Left ventricle myocardium superior (tissue), 1 donor: Measurements from ENCODE around the gene SRSF8. TPM values are rescaled to one million over a fixed set of nuclear protein-coding genes. Genes with fewer than 3 reads are reported as not detected.
A peak's percentile ranks its signal among the peaks of the same experiment; 100 is the strongest.

Experiments
- ATAC-seq: fragments of 200-7000 bp; cut with Tn5 transposase; one replicate; pipeline ENCODE4 v1.9.1; 2020; ENCODE audit warnings: mild to moderate bottlenecking, moderate library complexity
- DNase-seq: peaks from one replicate; pipeline ENCODE4 v3.0.0-alpha.2; 2020
- intact Hi-C: fragments of 100-400 bp; cut with micrococcal nuclease; formaldehyde crosslinking; loops from one replicate; pipeline ENCODE4 v1.11.0; 2022
- total RNA-seq: library from RNA; stranded (reverse); fragmentation: NEBNext Ultra II Directional; extraction: Animal tissue kit (Norgen Biotek cat#: 25700); gene quantifications from one replicate; pipeline ENCODE4 v1.2.1, GENCODE V29; 2021
- donor health status: DM: no; HTN: yes; CAD: no; lungs with severe emphysema.

SRSF8 gene
- total RNA-seq, 1 donor from 2014 or later, result 24.9 TPM

DNA sequence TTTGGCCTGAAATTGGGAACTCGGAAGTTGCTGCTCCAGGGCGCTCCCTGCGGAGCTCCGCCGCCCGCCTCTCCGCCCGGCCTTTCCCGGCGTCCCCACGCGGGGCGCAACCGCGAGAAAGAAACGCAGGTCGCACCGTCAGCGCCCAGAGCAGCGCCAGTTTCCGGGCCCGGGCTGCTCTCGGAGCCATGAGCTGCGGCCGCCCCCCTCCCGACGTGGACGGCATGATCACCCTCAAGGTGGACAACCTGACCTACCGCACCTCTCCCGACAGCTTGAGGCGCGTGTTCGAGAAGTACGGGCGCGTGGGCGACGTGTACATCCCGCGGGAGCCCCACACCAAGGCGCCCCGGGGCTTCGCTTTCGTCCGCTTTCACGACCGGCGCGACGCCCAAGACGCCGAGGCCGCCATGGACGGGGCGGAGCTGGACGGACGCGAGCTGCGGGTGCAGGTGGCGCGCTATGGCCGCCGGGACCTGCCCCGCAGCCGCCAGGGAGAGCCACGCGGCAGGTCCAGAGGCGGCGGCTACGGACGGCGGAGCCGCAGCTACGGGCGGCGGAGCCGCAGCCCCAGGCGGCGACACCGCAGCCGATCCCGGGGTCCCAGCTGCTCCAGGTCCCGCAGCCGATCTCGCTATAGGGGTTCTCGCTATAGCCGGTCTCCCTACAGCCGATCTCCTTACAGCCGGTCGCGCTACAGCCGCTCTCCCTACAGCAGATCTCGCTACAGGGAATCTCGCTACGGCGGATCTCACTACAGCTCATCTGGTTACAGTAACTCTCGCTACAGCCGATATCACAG, 521 bp downstream of the SRSF8 start:
- peak; percentile 89 for ATAC-seq
- peak; percentile 93 for DNase-seq
- intact Hi-C loops, result loop anchor here (10.0 kb wide), 1 partner anchor 92 kb away; the partner anchor contains the start of genes CWC15 and KDM4D

DNA sequence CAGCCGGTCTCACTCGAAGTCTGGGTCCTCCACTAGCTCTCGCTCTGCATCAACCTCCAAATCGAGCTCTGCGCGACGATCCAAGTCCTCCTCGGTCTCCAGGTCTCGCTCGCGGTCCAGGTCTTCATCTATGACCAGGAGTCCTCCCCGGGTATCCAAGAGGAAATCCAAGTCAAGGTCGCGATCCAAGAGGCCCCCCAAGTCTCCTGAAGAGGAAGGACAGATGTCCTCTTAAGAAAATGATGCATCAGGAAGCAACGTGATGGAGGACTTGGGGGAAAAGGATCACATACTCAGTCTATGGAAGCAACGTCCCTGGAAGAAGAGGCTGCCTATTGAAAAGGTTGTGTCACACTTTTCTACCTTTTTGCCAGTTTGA, 1.1 kb downstream of the SRSF8 start:
- intact Hi-C loops, result loop anchor here (10.0 kb wide), 1 partner anchor 93 kb away; the partner anchor contains the start of genes CWC15 and KDM4D
- no peak for DNase-seq
- ATAC-seq, result peak; percentile 3

GRCh38 chr11:95068549-95068948, 1.8 kb downstream of the SRSF8 start:
- ATAC-seq (peak; percentile 85), DNase-seq (peak; percentile 70)
- intact Hi-C loops, result loop anchor here (10.0 kb wide), 1 partner anchor 94 kb away; the partner anchor contains the start of genes CWC15 and KDM4D

DNA sequence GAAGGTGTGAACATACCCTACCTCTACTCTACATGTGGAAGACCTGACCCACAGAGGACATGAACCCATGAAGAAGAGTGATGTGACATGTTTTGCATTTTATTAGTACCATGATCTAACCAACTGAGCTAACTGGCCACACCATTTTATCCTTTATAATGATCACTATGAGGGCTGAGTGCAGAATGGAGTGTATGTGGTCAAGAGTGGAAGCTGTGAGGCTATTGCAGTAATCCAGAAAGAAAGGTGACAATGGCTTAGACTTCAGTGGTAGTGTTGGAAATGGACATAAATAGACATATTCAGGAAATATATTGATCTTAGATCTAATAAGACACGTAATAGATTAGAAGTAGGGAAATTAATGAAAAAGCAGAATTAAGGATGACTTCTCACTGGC, 3.8 kb downstream of the SRSF8 start:
- DNase-seq (no peak), ATAC-seq (no peak)
- intact Hi-C loops, result no loop called here

DNA sequence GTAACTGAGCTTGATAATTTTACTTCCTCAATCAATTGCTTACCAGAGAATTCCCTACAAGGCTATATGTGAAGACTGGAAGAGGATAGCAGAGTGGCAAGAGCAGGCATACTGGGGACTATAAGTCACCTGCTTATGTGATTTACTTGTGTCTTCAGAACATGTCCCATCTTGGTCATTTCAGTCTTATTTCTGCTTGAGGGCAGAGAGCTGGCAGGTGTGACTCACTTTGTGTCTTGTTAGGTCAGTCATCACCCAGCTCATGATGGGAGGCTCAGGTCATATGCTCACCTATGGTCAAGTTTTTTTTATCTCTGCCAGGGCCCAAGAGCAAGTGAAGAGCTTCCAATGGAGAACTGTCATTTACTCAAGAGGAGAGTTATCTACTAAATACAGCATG, 6.2 kb downstream of the SRSF8 start:
- intact Hi-C loops, result no loop called here
- no peak for DNase-seq

DNA sequence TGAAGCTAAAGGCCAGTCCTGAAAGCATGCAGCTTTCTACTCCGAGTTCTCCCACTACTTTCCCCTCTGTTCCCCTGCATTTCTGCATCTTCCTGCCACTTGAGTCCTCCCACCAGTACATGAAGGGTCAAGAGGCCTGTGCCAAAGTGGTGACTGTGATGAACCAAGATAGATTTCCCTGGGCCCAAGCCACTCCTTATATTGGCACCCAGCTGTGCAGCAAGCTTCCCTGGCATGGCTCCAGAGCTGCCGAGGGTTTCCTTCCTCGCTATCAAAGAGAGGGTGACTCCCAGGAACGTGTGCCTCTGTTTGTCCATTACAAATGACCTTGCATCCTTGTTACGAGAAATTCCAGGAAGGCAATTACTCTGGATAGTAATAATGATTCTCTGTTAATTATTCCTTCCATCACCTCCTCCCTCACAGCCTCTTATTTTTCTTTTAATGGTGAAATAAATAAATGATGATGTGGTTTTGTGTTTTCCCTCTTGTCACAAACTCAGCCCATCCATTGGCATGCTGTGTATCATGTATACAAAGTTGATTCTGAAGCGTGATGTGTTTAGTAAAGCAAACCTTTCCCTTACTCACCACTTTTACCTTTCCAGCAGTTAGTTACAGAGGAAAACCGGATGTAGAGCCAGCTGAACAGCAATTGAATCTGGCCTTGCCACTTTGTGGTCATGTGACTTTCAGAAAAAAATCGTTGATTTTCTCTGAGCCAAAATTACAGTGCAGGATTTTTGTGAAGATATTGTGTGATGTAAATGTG, 8.3 kb downstream of the SRSF8 start:
- peak; percentile 96 for ATAC-seq
- intact Hi-C loops, result no loop called here
- peak; percentile 82 for DNase-seq

More for the DNA sequence above, 6.2 kb downstream of the SRSF8 start:
- ATAC-seq, result no peak

DNA sequence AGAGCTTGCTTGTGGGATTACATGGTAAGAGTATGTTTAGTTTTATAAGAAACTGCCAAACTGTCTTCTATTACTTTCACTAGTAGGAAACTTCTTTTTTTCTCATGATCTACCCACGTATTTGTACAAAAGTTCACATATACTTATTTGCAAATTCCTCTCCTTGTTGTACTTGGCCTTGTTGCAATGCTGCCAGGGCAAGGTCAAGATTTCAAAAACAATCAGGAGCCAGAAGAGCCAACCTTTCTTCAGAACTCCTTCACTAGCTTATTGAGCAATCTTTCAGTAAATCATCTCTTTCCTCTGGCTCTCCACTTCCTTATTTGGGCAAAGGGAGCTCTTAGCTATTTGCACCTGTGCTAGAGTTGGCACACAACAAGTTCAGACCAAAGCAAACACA, 9.7 kb downstream of the SRSF8 start:
- ATAC-seq (no peak), DNase-seq (no peak)
- intact Hi-C loops, result no loop called here

- no peak for ATAC-seq
- DNase-seq, result no peak
- intact Hi-C loops, result no loop called here
Observed at GRCh38 chr11:95076981-95077380, 10.3 kb downstream of the SRSF8 start.

GRCh38 chr11:95078526-95078925, 11.8 kb downstream of the SRSF8 start:
- DNase-seq, result no peak
- intact Hi-C loops, result no loop called here
- no peak for ATAC-seq

- DNase-seq (no peak), ATAC-seq (no peak)
- intact Hi-C loops, result no loop called here
Observed at GRCh38 chr11:95081010-95081409, 14.3 kb downstream of the SRSF8 start.

DNA sequence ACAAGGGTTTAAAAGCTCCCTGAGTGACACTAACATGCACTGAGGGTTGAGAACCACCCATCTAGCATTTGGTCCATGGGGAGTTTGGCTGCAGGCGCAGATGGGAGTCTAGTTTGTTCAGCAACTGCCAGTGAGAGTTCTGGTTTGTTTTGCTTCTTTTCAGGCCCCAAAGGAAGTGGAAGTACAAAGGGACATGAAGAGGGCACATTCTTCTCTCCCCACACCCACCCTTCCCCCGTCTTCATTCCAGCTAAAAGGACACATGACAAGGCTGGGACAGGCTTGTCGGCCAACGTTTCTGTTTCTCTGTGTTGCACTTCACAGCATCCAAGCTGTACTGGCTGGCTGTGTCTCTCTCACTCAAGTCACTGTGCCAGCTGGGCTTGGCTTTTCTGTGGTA, 14.7 kb downstream of the SRSF8 start:
- DNase-seq (peak; percentile 37), ATAC-seq (peak; percentile 86)
- intact Hi-C loops, result no loop called here

DNA sequence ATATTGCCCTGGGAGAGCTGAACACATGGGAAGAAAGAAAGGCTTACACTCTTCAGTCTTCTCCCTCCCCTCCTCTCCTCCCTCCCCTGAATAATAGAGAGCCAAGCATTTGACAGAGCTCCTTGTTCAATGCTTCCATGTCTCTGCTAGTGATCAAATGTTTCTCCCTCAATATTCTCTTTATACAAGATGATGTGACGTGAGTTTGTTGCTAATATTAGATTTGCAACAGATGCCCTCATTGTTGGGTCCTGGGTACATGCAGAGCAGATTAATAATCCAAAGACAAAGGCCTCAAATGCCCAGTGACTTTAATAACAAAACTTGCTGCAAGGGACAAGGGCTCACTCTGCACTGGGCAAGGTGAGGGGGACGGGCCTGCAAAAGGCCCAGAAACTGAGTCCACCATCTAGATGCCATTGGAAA, 15.9 kb downstream of the SRSF8 start:
- no peak for DNase-seq
- intact Hi-C loops, result no loop called here
- peak; percentile 35 for ATAC-seq

DNA sequence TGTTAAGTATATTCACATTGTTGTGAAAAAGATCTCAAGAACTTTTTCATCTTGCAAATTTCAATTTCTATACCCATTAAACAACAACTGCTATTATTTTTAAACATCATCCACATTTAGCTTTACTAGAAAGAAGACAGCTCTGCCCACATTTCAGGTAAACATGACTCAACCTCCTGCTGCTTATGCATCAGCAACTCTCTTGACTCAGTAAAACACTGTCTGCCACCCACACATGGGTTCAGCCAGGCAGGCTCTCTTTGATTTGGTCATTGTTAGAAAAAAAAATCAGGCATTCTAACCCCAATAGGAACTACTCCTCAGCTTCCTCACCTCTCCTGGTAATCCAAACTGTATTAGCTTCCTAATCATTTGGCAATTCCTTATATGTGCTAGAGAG, 17.8 kb downstream of the SRSF8 start:
- no peak for ATAC-seq
- no peak for DNase-seq
- intact Hi-C loops, result no loop called here

DNA sequence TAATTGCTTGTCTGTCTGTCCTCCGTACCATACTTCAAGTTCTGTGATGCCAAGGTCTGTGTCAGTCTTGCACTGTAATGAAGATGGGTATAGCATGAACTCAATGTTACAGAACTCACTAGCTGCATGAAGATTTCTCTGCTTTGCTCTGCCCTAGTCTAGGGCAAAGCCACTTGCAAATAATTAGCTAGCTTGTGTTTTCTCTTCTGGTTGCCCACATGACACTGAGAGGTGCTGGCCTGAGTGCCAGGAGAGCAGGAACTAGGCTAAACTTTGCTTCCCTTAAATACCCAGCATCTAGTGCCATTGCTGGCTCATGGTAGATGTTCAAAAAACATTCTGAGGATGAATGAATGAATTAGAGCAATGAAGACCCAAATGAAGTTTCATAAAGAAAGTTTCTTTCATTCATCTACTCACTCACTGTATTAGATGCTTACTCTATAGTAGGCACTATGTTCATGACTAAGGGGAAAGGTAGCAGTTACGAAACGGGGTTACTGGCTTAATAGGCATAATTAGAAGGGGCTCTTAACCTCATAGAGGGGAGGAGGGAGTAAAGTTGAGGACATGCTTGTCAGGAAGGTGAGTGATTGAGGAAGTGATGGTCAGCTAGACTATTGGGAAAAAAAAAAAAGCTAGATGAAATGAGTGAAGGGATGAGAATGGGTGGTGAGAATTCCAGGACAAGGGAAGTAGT, 18.5 kb downstream of the SRSF8 start:
- ATAC-seq, result no peak
- intact Hi-C loops, result no loop called here
- DNase-seq, result no peak

DNA sequence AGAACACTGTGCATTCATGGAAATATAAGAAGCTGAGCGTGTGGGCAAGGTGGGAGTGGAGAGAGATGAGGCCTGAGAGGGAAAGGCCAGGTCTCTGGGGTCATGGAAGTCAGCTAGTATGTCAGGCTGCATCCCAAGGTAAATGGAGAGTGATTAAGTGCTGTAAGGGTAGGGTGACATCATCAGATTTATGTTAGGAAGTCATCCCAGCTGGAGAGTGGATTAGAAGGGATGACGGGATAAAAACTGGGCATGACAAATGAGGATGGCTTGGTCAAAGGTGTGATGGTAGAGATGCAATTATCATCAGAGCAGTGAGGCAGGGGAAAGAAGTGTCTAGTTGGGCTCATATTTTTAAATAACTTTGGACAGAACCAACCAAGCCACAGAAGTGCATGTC, 19.4 kb downstream of the SRSF8 start:
- ATAC-seq, result no peak
- no peak for DNase-seq
- intact Hi-C loops, result no loop called here

DNA sequence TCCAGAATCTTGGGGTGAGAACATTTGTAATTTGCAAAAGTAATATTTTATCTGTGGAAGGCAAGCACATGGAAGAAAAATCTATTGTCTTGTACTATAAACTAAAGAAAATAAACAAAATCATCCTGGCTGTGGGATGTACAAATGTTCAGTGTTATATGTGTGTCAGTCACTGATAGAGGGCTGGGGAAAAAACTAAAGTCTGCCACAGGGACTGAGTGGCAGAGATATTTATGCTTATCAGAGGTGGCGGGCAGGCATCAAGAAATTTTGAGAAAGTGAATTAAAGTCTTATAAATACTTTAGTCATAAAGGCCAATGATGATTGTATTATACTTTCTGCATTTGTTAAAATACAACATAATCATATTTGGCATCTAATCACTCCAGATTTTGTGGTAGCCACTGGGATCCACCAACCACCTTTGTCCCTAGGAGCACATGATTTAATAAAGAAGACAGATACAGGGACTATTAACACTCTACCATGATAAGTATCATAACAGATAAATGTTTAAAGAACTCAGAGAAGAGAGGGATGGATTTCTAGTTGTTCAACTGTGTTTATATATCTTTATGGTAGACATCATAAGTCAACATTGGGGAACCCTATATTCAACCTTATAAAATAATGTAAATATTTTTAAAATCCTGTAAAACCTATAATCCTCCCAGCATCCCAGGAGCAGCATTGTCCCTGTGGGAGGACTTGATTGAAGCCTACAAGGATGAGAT, 20.3 kb downstream of the SRSF8 start:
- intact Hi-C loops, result no loop called here
- DNase-seq, result no peak
- ATAC-seq, result no peak

DNA sequence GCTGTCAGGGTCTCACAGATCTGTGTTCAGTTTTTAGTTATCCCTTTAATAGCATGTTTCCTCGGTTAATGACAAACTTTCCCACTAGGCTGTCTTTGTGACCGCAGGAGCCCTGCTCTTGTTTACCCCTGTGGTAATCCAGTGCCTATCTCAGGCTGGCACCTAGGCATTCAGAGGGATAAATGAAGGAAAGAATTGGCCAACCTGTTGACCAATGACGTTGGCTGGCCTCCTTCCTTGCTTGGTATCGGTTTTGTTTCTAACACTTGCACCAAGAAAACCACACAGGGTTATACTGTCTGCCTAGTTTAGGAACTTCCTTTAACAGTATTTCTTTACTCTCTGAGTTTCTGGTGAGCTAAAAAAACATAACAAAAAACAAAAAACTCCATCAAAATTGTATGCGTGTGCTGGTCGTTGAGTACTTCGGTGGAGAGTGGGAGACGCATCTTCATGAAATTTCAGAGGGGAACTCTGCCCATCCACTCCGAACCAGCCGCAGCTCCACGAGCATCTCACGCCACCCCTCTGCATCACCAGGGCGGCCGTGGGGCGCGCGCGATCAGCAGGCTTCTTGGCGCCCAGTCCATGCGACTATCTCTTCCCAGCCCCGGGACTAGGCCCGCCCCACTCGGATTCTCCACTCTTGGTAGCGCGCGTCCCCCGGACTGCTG, 22.4 kb downstream of the SRSF8 start:
- intact Hi-C loops, result no loop called here
- DNase-seq (no peak), ATAC-seq (peak; percentile 74)
